ENCODE results near the gene SOCS1. TPM values are rescaled to one million over a fixed set of nuclear protein-coding genes. Genes with fewer than 3 reads are reported as not detected.
"Not testable (repeated sequence)": the region's sequence is repeated elsewhere in the genome, so short reads cannot be mapped to it uniquely, and the experiment has no call there.

The SOCS1 gene
- total RNA-seq, 4 donors from 2014 or later, result 5.3 to 10.5 (median 6.9) TPM

- no peak for TF ChIP-seq POLR2A (IDR thresholded peaks at IDR 0.05)
- TF ChIP-seq CTCF (IDR thresholded peaks at IDR 0.05), result no peak
- no peak for TF ChIP-seq EP300 (IDR thresholded peaks at IDR 0.05)
- no peak for TF ChIP-seq POLR2AphosphoS5 (IDR thresholded peaks at IDR 0.05)
- Histone ChIP-seq H3K27ac (no peak overlapping the region), H3K4me1 (no peaks in the 10 kb centered on the region), H3K4me3 (no peak overlapping the region), H3K36me3 (no peaks in the 10 kb centered on the region), H3K9me3 (no peaks in the 10 kb centered on the region), H3K27me3 (no peaks in the 10 kb centered on the region)
- 57 to 83% methylated on average over 8 to 10 of the region's 10 CpGs for WGBS, 2 donors (ENCODE audit: low coverage in 1 of 2)
- no peak for ATAC-seq
Measured at GRCh38 chr16:11291091-11291703, 35.2 kb upstream of the SOCS1 start.

DNA sequence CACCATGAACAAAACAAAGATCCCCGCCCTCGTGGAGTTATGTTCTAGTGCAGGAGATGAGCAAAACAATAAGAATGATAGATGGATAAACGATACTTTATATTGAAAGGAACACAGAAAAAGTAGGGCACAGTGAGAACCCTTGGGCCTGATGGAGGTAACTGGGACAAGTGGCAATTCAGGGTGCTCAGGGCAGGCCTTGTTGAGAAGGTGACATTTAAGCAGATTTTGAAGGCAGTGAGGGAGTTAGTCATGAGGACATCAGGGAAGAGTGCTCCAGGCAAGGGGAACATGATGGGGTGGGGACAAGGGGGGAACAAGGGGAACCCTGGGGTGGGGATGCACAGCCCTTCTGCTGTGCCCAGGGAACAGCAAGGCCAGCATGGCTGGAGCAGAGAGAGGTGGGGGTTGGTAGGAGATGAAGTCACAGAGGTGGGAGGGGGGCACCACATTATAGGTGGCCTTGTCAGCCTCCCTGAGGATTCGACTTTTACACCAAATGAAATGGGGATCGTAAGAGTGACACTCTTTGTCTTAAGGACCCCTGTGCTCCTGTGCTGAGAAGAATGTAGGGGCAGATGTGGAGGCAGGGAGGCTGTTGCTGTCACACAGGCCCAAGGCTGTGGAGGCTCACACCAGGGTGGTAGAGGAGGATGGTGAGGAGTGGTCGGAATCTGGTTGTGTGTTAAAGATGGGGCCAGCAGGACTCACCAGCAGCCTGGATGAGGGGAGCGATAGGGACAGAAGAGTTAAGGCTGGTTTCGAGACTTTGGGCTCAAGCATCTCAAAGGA, 34.3 kb upstream of the SOCS1 start:
- WGBS, 2 donors (ENCODE audit: low coverage in 1 of 2), result 90 to 94% methylated on average over 6 to 7 of the region's 8 CpGs
- ATAC-seq, result no peak
- Histone ChIP-seq H3K4me3 (no peak overlapping the region), H3K27ac (no peak overlapping the region), H3K4me1 (no peaks in the 10 kb centered on the region), H3K9me3 (no peaks in the 10 kb centered on the region), H3K36me3 (no peaks in the 10 kb centered on the region), H3K27me3 (no peaks in the 10 kb centered on the region)
- TF ChIP-seq POLR2AphosphoS5 (IDR thresholded peaks at IDR 0.05) (no peak), EP300 (IDR thresholded peaks at IDR 0.05) (no peak), POLR2A (IDR thresholded peaks at IDR 0.05) (no peak), CTCF (IDR thresholded peaks at IDR 0.05) (no peak)

DNA sequence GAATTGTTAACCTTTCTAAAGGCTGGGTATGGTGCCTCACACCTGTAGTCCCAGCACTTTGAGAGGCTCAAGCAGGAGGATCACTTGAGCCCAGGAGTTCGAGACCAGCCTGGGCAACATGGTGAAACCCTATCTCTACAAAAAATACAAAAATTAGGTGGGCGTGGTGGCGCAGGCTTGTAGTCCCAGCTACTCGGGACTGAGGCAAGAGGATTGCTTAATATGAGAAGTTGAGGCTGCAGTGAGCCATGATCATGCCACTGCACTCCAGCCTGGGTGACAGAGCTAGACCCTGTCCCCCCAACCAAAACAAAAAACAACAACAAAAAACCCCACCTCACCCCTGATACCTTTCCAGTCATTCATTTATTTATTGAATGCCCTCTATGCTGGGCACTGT, 33.7 kb upstream of the SOCS1 start:
- not testable (repeated sequence) for H3K36me3 ChIP-seq, H3K9me3 ChIP-seq, H3K4me3 ChIP-seq, H3K4me1 ChIP-seq, ATAC-seq, H3K27me3 ChIP-seq, H3K27ac ChIP-seq
- WGBS, 2 donors (ENCODE audit: low coverage in 1 of 2), result 89% methylated on average over 4 of the region's 4 CpGs; no CpG with 5 or more reads in 1 of the 2 donors

GRCh38 chr16:11289202-11289601, 33.2 kb upstream of the SOCS1 start:
- H3K36me3 ChIP-seq, result no peaks in the 10 kb centered on the region
- ATAC-seq, result no peak
- WGBS, 2 donors (ENCODE audit: low coverage in 1 of 2), result 100% methylated on average over 2 of the region's 2 CpGs; no CpG with 5 or more reads in 1 of the 2 donors
- H3K4me3 ChIP-seq, result no peak overlapping the region
- H3K4me1 ChIP-seq, result no peaks in the 10 kb centered on the region
- no peak overlapping the region for H3K27ac ChIP-seq
- no peak for TF ChIP-seq CTCF (IDR thresholded peaks at IDR 0.05)
- TF ChIP-seq POLR2A (IDR thresholded peaks at IDR 0.05), result no peak
- TF ChIP-seq EP300 (IDR thresholded peaks at IDR 0.05), result no peak
- no peak for TF ChIP-seq POLR2AphosphoS5 (IDR thresholded peaks at IDR 0.05)
- no peaks in the 10 kb centered on the region for H3K27me3 ChIP-seq
- no peaks in the 10 kb centered on the region for H3K9me3 ChIP-seq

GRCh38 chr16:11285842-11286241, 29.8 kb upstream of the SOCS1 start:
- H3K27me3 ChIP-seq, result no peaks in the 10 kb centered on the region
- H3K9me3 ChIP-seq, result no peaks in the 10 kb centered on the region
- peaks cover 0 to 4% (median 0%) of the 10 kb centered on the region in 3 donors for H3K4me1 ChIP-seq
- TF ChIP-seq POLR2A (IDR thresholded peaks at IDR 0.05) (no peak), POLR2AphosphoS5 (IDR thresholded peaks at IDR 0.05) (no peak), CTCF (IDR thresholded peaks at IDR 0.05) (no peak), EP300 (IDR thresholded peaks at IDR 0.05) (no peak)
- no peaks in the 10 kb centered on the region for H3K36me3 ChIP-seq
- 60 to 85% methylated on average over 1 to 2 of the region's 2 CpGs for WGBS, 2 donors (ENCODE audit: low coverage in 1 of 2)
- H3K27ac ChIP-seq, result no peak overlapping the region
- no peak overlapping the region for H3K4me3 ChIP-seq
- no peak for ATAC-seq

Data from gastroesophageal sphincter (tissue), 4 donors.